Epithelial cell of proximal tubule (primary cell): ENCODE measurements around the gene ZSWIM6. TPM values are rescaled to one million over a fixed set of nuclear protein-coding genes. Genes with fewer than 3 reads are reported as not detected.

Experiments
- DNase-seq: peaks from one replicate; pipeline ENCODE4 v3.0.0-alpha.2; 2011; ENCODE audit warnings: low read depth
- H3K4me3 ChIP-seq: 2 replicates; pipeline ENCODE4 v1.5.1; 2011; ENCODE audit warnings: low read depth, mild to moderate bottlenecking, low read length
- CTCF ChIP-seq: conservative IDR thresholded peaks from 2 replicates; pipeline ENCODE4 v1.5.1; 2012; ENCODE audit warnings: low read depth, mild to moderate bottlenecking, low read length
- total RNA-seq: library from RNA; depleted of rRNA; stranded (reverse); fragments of >200 nt; gene quantifications from 2 replicates; pipeline ENCODE4 v1.2.3, GENCODE V29; 2015

Gene ZSWIM6
- total RNA-seq, 1 donor from 2014 or later, result 8.2 TPM

- TF ChIP-seq CTCF, result no peak
- H3K4me3 ChIP-seq, result no peak overlapping the region
- DNase-seq, result no peak
Measured at GRCh38 chr5:61489574-61489973, 157.5 kb downstream of the ZSWIM6 start.

- no peak for DNase-seq
- no peak overlapping the region for H3K4me3 ChIP-seq
- no peak for TF ChIP-seq CTCF
Measured at GRCh38 chr5:61491861-61492260, 159.8 kb downstream of the ZSWIM6 start.

- no peak for DNase-seq
- TF ChIP-seq CTCF, result no peak
- no peak overlapping the region for H3K4me3 ChIP-seq
Measured at GRCh38 chr5:61493973-61494372, 161.9 kb downstream of the ZSWIM6 start.

- DNase-seq, result no peak
- no peak overlapping the region for H3K4me3 ChIP-seq
- TF ChIP-seq CTCF, result no peak
Measured at GRCh38 chr5:61496446-61496845, 164.4 kb downstream of the ZSWIM6 start.

- no peak for TF ChIP-seq CTCF
- H3K4me3 ChIP-seq, result no peak overlapping the region
- no peak for DNase-seq
Measured at GRCh38 chr5:61496860-61497259, 164.8 kb downstream of the ZSWIM6 start.

GRCh38 chr5:61498121-61498520, 166.1 kb downstream of the ZSWIM6 start:
- no peak for TF ChIP-seq CTCF
- no peak for DNase-seq

GRCh38 chr5:61501971-61502370, 169.9 kb downstream of the ZSWIM6 start:
- DNase-seq, result no peak
- no peak overlapping the region for H3K4me3 ChIP-seq
- TF ChIP-seq CTCF, result no peak

More at GRCh38 chr5:61498121-61498520, 166.1 kb downstream of the ZSWIM6 start:
- no peak overlapping the region for H3K4me3 ChIP-seq
